GM18507 (cell line): ENCODE data around the gene THAP7.

Experiments
- DNase-seq: peaks from one replicate; pipeline ENCODE4 v3.0.0; 2011; ENCODE audit warnings: low read depth; ENCODE audit not compliant: insufficient read length; ENCODE audit errors: extremely low spot score
- FAIRE-seq: peaks from 2 replicates; lab custom pipeline; 2011; peaks lifted over from hg19 to GRCh38; lab: Jason Lieb, UNC

The THAP7 gene

DNA sequence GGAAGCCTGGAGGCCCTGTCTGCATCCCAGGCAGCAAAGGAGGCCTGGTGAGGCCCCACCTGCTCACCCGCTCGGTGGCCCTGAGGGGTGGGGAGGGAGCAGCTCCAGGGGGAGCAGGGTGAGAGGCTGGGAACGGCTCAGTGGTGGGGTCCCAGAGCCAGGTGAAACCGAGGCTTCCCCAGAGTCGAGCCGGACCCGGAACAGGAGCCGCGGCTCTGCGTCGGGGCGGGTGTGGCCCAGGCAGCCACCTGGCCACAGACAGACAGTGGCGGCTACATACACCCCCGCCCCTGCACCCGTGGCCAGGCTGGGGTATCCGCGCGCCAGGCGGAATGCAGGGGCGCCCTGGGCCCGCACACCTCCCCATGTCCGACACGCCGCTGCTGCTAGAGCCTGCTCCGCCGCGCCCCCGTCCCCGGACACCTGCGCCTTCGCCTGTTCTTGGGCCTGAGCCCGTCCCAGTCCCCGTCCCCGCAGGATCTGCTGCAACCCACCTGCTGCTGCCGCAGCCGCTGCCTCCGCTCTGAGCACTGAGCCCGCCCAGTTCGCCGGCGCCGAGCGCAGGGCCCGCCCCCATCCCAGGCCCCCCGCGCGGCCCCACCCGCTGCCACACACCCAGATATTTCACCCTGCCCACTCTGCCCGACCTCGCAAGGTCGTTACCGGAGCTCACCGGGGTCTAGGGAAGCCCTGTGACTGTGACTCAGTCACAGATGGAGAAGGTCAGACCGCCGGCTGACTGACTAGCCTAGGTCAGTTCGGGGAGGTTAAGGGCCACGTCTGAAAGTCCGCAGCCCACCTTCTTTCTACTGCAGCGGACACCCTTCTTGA lies 30.3 kb upstream of the THAP7 start, which contains the start of gene SLC7A4:
TSS of gene SLC7A4 (minus strand) at position 525 of the 831 bp plus-strand sequence. CDS start 749 bp downstream, outside the sequence.
- no peak for DNase-seq
- FAIRE-seq = no peak

- DNase-seq = no peak
- FAIRE-seq = no peak
These were observed 29.7 kb upstream of the THAP7 start for GRCh38 chr22:21031545-21032036.

GRCh38 chr22:21030621-21031544 lies 29.0 kb upstream of the THAP7 start:
- FAIRE-seq (no peak), DNase-seq (no peak)

GRCh38 chr22:21030032-21030431 lies 28.1 kb upstream of the THAP7 start:
- DNase-seq (no peak), FAIRE-seq (no peak)

GRCh38 chr22:21029486-21030025 lies 27.6 kb upstream of the THAP7 start:
- FAIRE-seq (no peak), DNase-seq (no peak)

DNA sequence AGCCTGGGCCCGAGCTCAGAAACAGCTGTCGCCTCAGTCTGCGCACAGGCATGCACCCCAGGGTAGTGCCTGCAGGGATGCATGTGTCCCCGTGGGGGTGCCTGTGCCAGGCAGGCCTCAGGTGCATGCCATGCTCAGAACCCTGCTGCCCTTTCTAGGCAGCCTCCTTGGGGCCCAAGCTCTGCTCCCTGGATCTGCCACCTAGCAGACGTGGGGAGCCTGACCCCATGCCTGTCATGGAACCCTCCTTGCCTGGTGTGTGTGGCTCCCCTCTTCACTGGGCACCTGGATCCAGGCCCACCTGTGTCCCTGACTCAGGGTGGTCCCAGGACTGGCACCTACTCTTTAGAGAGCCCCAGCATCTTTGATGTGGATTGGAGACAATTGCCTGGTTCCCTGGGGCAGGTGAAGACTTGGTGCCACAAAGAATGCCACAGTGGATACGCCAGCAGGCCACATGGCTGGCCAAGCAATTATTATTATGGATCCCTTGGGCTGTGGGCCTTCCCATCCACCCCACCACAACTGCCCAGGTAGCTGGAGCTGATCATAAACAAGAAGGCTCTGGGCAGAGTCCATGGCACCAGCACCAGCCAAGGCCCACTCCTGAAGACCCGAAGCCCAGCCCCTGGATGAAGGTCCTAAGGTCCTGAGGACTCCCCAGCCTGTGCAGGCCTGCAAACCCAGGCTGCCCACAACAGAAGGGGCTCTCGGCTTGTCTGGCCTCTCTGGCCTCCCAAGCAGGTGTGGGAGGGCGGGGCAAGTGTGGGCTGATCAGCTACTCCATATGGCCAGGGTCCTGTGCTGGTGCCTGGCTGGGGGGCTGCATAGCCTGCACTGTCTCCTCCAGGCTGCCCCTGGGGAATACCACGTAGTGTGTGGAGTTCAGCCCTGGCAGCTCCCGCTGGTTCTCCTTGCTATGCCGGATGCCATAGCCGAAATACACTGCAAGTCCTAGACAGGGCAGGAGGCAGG lies 26.6 kb upstream of the THAP7 start:
- DNase-seq (no peak), FAIRE-seq (no peak)

DNA sequence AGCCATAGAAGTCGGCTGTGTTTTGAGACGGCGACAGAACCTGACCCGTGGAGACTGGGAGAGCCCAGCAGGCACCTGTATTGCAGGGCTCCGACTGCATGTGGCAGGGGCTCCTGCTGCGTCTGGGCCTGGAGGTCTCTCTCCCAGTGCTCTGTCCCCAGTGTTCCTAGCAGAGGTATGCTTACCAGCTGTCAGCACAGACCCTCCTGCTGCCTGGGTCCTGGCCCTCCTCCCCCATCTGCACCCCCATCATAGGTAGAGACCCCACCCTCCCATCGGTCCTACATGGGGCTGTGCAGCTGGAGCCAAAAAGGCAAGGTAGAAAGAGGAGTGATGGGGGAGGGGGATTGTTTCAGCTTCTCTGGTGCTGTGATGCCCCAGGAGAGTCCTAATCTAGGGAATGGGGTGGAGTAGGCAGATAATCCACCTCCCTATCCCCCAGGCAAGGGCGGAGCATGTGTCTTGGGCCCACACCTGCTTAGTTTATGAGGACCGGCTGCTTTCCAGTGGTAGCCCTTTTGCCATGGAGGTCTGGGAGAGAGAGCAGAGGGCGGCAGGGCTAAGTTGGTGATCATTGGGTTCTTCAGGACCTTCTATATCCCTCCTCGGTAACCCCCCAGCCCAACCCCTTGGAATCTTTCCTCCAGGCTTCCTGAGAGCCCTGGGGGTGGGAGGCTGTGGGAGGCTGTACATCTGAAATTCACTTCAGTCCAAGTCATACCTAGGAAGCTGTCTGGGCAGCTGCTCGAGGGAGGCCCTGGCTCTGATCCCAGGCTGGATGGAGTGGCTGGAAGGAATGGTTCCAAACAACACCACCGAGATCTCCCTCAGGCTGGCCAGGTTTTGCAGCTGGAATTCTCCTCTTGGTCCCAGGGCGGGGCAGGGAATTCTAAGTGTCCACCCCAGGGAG lies 25.1 kb upstream of the THAP7 start:
- FAIRE-seq (no peak), DNase-seq (no peak)

GRCh38 chr22:21025763-21026755 lies 24.1 kb upstream of the THAP7 start:
- no peak for FAIRE-seq
- DNase-seq = no peak

DNA sequence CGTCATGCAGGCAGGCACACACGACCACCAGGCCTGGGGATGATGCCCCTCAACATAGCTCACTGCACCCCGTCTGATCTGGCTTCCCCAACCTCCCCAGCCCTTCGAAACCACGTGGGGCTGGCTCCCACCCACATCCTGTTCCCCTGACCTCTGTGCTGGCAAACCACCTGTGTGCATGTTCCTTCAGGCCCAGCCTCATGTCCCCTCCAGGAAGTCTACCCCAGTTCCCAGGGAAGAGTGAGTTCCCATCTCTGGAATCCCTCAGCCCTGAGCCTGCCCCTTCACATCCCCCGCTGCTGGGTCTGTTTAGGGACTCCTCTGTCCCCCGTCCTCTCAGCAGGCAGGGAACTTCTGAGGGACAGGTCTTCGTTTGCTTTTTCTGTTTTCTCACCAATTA lies 23.3 kb upstream of the THAP7 start:
- FAIRE-seq (no peak), DNase-seq (no peak)

DNA sequence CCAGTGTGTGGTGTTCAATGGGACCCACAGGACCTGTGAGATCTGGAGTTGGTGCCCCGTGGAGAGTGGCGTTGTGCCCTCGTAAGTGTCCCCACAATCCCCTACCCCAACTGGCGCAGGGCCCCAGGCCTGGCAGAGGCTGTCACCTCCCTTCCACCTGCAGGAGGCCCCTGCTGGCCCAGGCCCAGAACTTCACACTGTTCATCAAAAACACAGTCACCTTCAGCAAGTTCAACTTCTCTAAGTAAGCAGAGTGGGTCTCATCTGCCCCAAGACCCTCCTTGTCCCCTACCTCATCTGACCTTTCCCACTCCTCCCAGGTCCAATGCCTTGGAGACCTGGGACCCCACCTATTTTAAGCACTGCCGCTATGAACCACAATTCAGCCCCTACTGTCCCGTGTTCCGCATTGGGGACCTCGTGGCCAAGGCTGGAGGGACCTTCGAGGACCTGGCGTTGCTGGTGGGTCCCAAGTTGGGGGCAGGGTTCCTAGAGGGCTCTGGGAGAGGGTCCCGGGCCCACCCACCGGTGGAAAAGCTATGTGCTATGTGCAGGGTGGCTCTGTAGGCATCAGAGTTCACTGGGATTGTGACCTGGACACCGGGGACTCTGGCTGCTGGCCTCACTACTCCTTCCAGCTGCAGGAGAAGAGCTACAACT lies 21.2 kb upstream of the THAP7 start:
- FAIRE-seq = no peak
- DNase-seq = no peak

- FAIRE-seq (no peak), DNase-seq (no peak)
These were observed 20.6 kb upstream of the THAP7 start for GRCh38 chr22:21022507-21022906.

DNA sequence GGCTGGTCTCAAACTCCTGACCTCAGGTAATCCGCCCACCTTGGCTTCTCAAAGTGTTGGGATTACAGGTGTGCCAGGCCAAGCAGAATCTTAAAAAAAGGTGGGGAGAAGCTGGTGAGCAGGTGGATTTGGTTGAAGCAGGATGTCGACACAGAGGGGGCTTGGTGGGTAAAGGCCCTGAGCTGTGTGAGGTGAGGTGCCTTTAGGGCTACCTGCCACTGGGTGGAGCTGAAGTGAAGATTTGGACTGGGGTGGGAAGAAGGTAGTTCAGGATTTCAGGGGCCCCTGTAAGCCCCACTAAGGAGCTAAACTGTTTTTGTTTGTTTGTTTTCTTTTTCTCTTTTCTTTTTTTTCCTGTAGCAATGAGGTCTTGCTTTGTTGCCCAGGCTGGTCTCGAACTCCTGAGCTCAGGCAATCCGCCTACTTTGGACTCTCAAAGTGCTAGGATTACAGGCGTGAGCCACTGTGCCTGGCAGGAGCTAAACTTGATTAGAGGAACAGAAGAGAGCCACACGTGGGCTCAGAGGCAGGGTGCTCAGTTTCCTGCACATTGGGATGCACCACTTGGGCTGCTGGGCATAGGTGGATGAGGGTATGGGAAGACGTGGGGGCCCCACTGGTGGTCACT lies 19.0 kb upstream of the THAP7 start:
- peak; percentile 41 for FAIRE-seq
- no peak for DNase-seq

GRCh38 chr22:21018314-21018713 lies 16.4 kb upstream of the THAP7 start:
- FAIRE-seq = no peak
- no peak for DNase-seq

DNA sequence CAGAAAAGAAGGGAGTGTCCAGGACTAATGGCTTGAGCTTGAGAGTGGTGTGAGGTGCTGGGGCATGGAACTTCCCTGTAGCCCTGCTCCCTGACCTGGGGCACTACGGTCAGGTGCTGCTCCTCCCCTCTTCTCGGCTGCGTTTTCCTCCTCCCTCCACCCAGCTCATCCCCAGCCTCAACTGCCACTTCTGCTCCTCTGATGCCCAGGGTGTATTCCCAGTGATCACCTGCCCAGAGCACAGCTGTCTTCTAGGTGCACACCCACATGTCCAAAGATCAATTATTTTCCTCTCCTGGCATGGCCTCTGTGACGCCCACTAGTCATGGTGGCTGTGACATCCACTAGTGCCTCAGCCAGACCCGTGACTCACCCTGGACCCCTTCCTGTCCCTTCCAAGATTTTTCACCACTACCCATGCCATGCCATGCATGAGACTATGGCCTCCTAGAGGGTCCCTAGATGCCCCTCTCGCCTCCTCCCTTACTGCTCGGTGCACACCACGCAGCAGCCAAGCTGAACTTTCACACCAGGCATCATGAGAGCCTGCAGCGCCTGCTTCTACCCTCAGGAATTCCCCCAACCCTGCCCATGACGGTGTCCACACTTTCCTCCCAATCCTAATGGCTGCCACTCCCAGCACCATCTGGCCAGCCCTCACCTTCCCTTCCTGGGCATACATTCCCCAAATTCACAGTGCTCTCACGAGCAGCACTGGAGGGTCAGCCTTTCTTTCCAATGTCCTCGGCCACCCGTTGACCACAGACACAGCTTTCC lies 14.9 kb upstream of the THAP7 start:
- DNase-seq (no peak), FAIRE-seq (no peak)

- FAIRE-seq = no peak
- DNase-seq = no peak
These were observed 13.6 kb upstream of the THAP7 start for GRCh38 chr22:21015466-21016006.
